Skeletal muscle satellite cell (primary cell): Measurements from ENCODE around the gene SPRY4.

Experiments
- H3K27me3 ChIP-seq: 2 replicates; pipeline ENCODE4 v1.7.0; 2013; ENCODE audit warnings: low read length; ENCODE audit not compliant: control insufficient read depth, insufficient read depth
- H3K36me3 ChIP-seq: 2 replicates; pipeline ENCODE4 v1.7.0; 2013; ENCODE audit warnings: mild to moderate bottlenecking, control low read depth, low read length; ENCODE audit not compliant: insufficient read depth
- H3K4me1 ChIP-seq: 2 replicates; pipeline ENCODE4 v1.7.0; 2013; ENCODE audit warnings: low read length; ENCODE audit not compliant: control insufficient read depth, insufficient read depth
- H3K4me2 ChIP-seq: 2 replicates; pipeline ENCODE4 v1.7.0; 2013; ENCODE audit warnings: mild to moderate bottlenecking, low read length
- H3K4me3 ChIP-seq: 2 replicates; pipeline ENCODE4 v1.7.0; 2013; ENCODE audit warnings: low read length
- H3K9ac ChIP-seq: 2 replicates; pipeline ENCODE4 v1.7.0; 2013; ENCODE audit warnings: mild to moderate bottlenecking, low read depth, low read length, moderate library complexity
- H3K9me3 ChIP-seq: replicated peaks from 2 replicates; pipeline ENCODE4 v1.7.0; 2013; ENCODE audit warnings: mild to moderate bottlenecking, control low read depth, low read length

The SPRY4 gene

GRCh38 chr5:142313275-142313674, 11.5 kb downstream of the SPRY4 start:
- no peaks in the 10 kb centered on the region for H3K27me3 ChIP-seq
- H3K36me3 ChIP-seq = peaks cover 88% of the 10 kb centered on the region

GRCh38 chr5:142312399-142312798, 12.4 kb downstream of the SPRY4 start:
- H3K4me3 ChIP-seq = no peak overlapping the region
- H3K4me2 ChIP-seq = no peak overlapping the region
- H3K4me1 ChIP-seq = peaks cover 46% of the 10 kb centered on the region
- no peak overlapping the region for H3K9ac ChIP-seq
- H3K36me3 ChIP-seq = peaks cover 91% of the 10 kb centered on the region
- H3K9me3 ChIP-seq = no peaks in the 10 kb centered on the region
- no peaks in the 10 kb centered on the region for H3K27me3 ChIP-seq

More at GRCh38 chr5:142313275-142313674, 11.5 kb downstream of the SPRY4 start:
- Histone ChIP-seq H3K4me1 (peaks cover 55% of the 10 kb centered on the region), H3K4me2 (peak overlapping the region; percentile 22), H3K4me3 (no peak overlapping the region), H3K9ac (no peak overlapping the region), H3K9me3 (no peaks in the 10 kb centered on the region)

- Histone ChIP-seq H3K9ac (no peak overlapping the region), H3K36me3 (peaks cover 85% of the 10 kb centered on the region), H3K4me3 (no peak overlapping the region), H3K4me2 (no peak overlapping the region), H3K9me3 (no peaks in the 10 kb centered on the region), H3K4me1 (peaks cover 39% of the 10 kb centered on the region), H3K27me3 (no peaks in the 10 kb centered on the region)
Observed at GRCh38 chr5:142311725-142312124, 13.1 kb downstream of the SPRY4 start.

- Histone ChIP-seq H3K4me2 (no peak overlapping the region), H3K4me3 (no peak overlapping the region), H3K4me1 (peaks cover 30% of the 10 kb centered on the region), H3K36me3 (peaks cover 78% of the 10 kb centered on the region), H3K9me3 (no peaks in the 10 kb centered on the region), H3K27me3 (no peaks in the 10 kb centered on the region), H3K9ac (no peak overlapping the region)
Observed at GRCh38 chr5:142310803-142311202, 14.0 kb downstream of the SPRY4 start.

GRCh38 chr5:142309747-142310318, 15.0 kb downstream of the SPRY4 start:
- Histone ChIP-seq H3K27me3 (no peaks in the 10 kb centered on the region), H3K4me3 (no peak overlapping the region), H3K36me3 (peaks cover 69% of the 10 kb centered on the region), H3K4me1 (peaks cover 26% of the 10 kb centered on the region), H3K4me2 (no peak overlapping the region), H3K9ac (no peak overlapping the region), H3K9me3 (no peaks in the 10 kb centered on the region)

GRCh38 chr5:142308358-142308757, 16.5 kb downstream of the SPRY4 start:
- peaks cover 56% of the 10 kb centered on the region for H3K36me3 ChIP-seq

GRCh38 chr5:142307146-142307890, 17.5 kb downstream of the SPRY4 start:
- H3K4me1 ChIP-seq = peaks cover 18% of the 10 kb centered on the region
- no peak overlapping the region for H3K4me2 ChIP-seq
- H3K9me3 ChIP-seq = no peaks in the 10 kb centered on the region
- H3K9ac ChIP-seq = no peak overlapping the region
- no peak overlapping the region for H3K4me3 ChIP-seq
- H3K36me3 ChIP-seq = peaks cover 46% of the 10 kb centered on the region
- H3K27me3 ChIP-seq = no peaks in the 10 kb centered on the region

More at GRCh38 chr5:142308358-142308757, 16.5 kb downstream of the SPRY4 start:
- H3K9ac ChIP-seq = no peak overlapping the region
- H3K9me3 ChIP-seq = no peaks in the 10 kb centered on the region
- no peaks in the 10 kb centered on the region for H3K27me3 ChIP-seq
- no peak overlapping the region for H3K4me2 ChIP-seq
- H3K4me1 ChIP-seq = peaks cover 25% of the 10 kb centered on the region
- H3K4me3 ChIP-seq = no peak overlapping the region

GRCh38 chr5:142306077-142306502, 18.7 kb downstream of the SPRY4 start:
- H3K4me2 ChIP-seq = no peak overlapping the region
- H3K9ac ChIP-seq = no peak overlapping the region
- H3K27me3 ChIP-seq = no peaks in the 10 kb centered on the region
- no peaks in the 10 kb centered on the region for H3K9me3 ChIP-seq
- peaks cover 18% of the 10 kb centered on the region for H3K4me1 ChIP-seq
- H3K4me3 ChIP-seq = no peak overlapping the region
- H3K36me3 ChIP-seq = peaks cover 38% of the 10 kb centered on the region

- Histone ChIP-seq H3K4me3 (no peak overlapping the region), H3K27me3 (no peaks in the 10 kb centered on the region), H3K36me3 (peaks cover 31% of the 10 kb centered on the region), H3K9me3 (no peaks in the 10 kb centered on the region), H3K4me1 (peaks cover 18% of the 10 kb centered on the region), H3K4me2 (no peak overlapping the region), H3K9ac (no peak overlapping the region)
Observed at GRCh38 chr5:142305211-142305610, 19.6 kb downstream of the SPRY4 start.

- H3K4me1 ChIP-seq = peaks cover 18% of the 10 kb centered on the region
- H3K27me3 ChIP-seq = no peaks in the 10 kb centered on the region
- H3K9ac ChIP-seq = no peak overlapping the region
- H3K9me3 ChIP-seq = no peaks in the 10 kb centered on the region
- no peak overlapping the region for H3K4me3 ChIP-seq
- H3K36me3 ChIP-seq = peaks cover 20% of the 10 kb centered on the region
- H3K4me2 ChIP-seq = no peak overlapping the region
Observed at GRCh38 chr5:142304013-142304701, 20.7 kb downstream of the SPRY4 start.

GRCh38 chr5:142303565-142303964, 21.3 kb downstream of the SPRY4 start:
- no peak overlapping the region for H3K9ac ChIP-seq
- H3K9me3 ChIP-seq = no peaks in the 10 kb centered on the region
- peaks cover 18% of the 10 kb centered on the region for H3K4me1 ChIP-seq
- peaks cover 17% of the 10 kb centered on the region for H3K36me3 ChIP-seq
- no peak overlapping the region for H3K4me2 ChIP-seq
- H3K4me3 ChIP-seq = no peak overlapping the region
- no peaks in the 10 kb centered on the region for H3K27me3 ChIP-seq
